GM21423 (cell line): Measurements from ENCODE around the gene AZI2.
A peak's percentile ranks its signal among the peaks of the same experiment; 100 is the strongest.

Experiments
- ATAC-seq: cut with Tn5 transposase; IDR thresholded peaks from one replicate; pipeline ENCODE4 v1.9.1; 2021; ENCODE audit warnings: mild to moderate bottlenecking, moderate library complexity; ENCODE audit not compliant: unreplicated experiment

The AZI2 gene

GRCh38 chr3:28348629-28349468 lies at the start of gene AZI2, which contains the start of gene ZCWPW2:
Gene AZI2, minus strand, starts transcription at chr3:28348824. Its CDS starts 8,207 bp downstream, at chr3:28340617.
Gene ZCWPW2, plus strand, starts transcription at chr3:28348721. Its CDS starts 64,348 bp downstream, at chr3:28413069.
- peak; percentile 92 for ATAC-seq

DNA sequence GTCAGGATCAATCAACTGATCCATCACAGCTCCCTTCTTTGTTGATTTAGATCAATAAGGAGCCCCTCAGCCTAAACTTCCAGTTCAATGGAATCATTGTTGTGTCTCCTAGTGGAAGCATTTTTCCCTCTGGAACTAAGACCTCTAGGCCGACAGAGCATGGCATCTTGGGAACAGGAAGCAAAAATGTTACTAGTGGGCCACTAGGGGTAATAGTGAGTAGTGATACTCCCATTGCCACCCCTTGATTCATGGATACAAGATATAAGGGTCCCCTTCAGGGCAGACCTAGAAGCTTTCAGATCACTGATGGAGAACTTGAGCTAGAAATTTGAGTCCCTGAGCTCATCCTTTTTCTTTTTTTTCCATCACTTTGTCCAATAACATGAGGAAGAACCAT lies 40.4 kb upstream of the AZI2 start:
- ATAC-seq: no peak

DNA sequence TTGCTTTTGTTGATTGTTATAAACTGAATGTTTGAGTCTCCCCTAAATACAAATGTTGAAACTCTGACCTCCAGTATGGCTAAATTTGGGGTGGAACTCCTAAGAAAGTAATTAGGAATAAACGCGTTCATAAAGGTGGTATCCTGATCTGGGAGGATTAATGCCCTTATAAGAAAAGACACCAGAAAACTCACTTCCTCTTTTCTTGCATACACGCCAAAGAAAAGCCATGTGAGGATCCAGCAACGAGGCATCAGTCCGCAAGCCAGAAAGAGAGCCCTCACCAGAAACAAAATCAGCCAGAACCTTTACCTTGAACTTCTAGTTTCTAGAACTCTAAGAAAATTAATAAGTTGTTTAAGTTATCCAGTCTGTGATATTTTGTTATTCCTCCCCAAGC lies 37.4 kb upstream of the AZI2 start:
- no peak for ATAC-seq

DNA sequence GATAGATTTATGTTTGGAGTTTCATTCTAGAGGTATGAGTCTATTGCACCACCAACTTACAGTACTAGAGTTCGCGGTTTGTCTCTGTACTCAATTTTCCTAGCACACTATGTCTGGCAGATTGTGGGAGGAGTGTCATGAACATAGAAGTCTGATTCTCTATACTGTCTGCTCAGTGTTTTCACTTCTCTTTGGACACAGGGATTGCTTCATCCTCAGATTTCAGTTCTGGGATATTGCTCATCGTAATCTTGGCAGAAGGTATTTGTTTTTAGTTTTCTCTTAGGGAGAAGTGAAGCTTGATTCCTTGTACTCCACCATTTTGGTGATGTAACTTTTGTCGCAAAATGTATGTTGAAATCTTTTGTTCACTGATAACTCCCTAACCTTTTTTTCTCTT lies 27.8 kb upstream of the AZI2 start:
- ATAC-seq: no peak

GRCh38 chr3:28349469-28350000 lies 911 bp upstream of the AZI2 start:
- no peak for ATAC-seq

GRCh38 chr3:28348265-28348628 lies 377 bp downstream of the AZI2 start:
- no peak for ATAC-seq

DNA sequence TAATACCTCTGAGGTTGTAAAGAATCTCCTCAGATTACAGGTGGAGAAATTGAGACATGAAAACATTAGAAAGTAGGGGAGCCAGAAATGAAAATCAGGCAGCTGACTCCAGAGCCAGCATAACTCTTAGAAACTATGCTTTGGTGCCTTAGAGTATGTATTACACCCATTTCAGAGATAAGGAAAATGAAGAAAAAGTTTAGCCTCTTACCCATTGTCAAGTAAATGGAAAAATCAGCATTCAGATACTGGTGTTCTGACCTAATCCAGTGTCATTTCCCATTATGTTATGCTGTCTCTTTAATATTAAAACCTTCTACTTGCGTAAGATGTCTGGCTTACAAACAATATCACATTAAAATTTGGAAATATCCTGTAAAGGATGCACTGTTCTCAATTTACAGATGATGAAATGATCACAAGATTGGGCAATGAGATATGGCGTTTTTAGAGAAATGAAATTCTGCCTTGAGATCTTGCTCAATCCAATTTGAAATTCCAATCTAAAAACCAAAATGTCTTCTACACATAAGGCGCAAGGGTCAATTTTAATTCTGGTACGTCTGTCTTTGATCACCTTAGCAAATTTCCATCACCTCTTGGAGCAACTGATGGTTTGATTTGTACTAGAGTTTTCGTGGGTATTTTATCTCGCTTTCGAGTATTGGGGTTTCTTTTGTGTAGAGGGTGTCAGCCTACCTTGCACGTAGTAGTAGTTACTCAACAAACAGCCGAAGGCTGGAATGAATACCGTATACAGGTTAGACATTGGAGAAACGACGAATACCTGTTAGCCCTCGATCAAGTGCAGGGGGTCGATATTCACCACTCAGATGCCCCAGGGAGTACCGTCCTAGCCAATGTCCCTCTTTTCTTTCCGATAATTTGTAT lies 1.0 kb downstream of the AZI2 start:
- no peak for ATAC-seq

DNA sequence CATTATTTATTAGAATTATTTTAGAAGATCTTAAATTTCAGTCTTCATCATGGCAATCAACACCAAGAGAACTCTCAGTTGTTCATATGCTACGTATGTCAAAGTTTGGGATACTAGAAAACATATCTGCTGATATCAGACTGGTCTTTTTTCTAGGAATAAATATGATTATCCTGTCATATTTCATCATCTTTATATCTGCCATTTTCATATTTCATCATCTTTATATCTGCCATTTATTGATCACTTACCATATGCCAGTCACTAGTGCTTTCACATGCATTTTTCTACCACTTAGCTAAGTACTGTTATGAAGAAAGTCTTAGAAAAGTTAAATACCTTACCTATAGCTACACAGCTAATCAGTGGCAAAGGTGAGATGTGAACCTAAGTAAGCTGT lies 2.9 kb downstream of the AZI2 start:
- no peak for ATAC-seq

DNA sequence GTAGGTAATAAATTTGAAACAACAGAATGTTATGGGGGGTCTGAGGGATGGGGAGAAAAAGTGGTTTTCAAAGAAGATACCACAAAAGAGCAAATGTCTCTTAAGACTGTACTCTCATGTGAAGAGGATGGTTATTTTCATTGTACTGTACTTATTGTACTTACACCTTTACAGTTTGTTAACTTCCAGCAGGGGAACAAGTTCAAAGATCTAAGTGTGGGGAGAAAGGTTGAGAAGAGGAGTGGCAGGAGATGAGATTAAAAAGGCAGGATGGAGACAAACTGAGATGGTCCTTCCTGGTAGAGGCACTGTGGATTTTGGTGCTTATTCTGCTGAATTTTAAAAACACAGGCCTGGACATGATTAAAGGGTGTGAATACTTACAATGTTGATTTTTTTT lies 5.5 kb downstream of the AZI2 start:
- ATAC-seq: no peak

DNA sequence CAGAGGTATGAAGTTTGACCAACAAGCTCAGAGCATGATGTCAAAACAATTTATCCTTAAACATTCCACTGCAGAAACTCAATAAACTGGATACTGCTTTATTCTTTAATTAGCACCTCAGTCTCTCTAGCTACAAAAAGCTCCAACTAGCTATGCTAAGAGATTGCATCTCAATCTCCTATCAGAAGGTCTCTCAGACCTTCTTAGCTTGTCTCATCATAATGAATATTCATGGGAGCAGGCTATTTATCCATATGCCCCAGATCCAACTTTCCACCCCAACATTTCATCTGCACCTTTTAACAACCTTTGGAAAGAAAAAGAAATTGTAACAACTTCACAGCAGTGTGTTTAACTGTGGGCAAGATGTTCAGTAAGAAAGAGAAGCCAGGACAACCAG lies 11.4 kb downstream of the AZI2 start:
- ATAC-seq: no peak

- no peak for ATAC-seq
These were observed 13.4 kb downstream of the AZI2 start for GRCh38 chr3:28335246-28335645.

DNA sequence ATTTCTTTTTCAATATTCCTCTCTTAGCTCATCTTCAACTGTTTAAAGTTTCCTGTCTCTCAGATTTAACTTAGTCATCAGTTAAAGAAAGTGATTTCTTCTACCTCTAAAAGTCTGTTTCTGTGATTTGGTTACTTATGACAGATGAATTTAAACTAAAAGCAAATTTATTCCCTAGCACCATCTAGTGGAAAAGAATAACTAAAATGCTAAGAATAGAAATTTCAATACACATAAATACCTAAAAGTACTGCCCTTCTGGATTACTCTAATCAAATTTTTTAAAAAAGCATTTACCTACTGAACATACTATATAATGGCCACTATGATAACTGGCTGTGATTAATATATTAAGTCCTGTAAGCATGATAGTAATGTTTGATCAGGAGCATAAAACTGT lies 14.1 kb downstream of the AZI2 start:
- no peak for ATAC-seq

GRCh38 chr3:28328188-28329151 lies 20.2 kb downstream of the AZI2 start:
- ATAC-seq: no peak

DNA sequence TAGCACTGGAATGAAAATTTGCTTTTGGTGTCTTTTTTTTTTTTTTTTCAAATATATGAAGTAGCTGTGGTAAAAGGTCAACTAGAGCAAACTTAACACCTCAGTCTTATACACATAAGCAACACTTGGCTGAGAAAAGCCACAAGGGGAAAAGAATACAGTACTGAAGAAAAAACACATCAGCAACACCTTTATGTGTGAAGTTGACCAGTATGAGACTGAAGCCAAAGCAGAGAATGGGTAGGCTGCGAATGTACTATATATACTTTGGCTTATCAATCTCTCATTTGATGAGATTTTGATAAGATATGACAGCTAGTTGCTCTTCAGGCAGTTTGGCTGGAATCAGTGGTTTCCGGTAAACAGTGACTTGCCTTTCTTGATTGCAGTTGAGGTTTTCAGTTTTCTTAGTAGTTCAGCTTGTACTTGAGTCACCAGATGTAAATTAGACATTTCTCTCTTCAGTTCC lies 22.1 kb downstream of the AZI2 start:
- peak; percentile 77 for ATAC-seq

- ATAC-seq: no peak
These were observed 26.2 kb downstream of the AZI2 start for GRCh38 chr3:28322464-28322863.

DNA sequence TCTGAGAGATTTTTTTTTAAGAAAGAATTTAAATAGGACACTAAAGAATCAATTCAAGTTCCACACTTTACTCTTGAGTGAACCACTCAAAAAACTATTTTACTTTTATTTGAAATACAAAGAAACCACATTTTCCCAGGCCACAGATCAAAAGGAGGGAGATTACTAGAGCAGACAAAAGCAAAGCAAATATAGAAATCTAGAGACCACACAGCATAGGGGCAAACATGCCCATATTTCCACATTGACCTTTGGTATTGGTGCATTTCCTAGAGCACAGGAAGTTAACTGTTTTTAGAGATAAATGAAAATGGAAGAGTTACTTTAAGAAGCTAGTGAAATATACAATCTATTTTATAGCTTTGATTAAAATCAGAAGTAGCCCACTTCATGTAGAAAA lies 27.6 kb downstream of the AZI2 start:
- no peak for ATAC-seq

- ATAC-seq: peak; percentile 79
These were observed 31.1 kb downstream of the AZI2 start for GRCh38 chr3:28317438-28318022.

DNA sequence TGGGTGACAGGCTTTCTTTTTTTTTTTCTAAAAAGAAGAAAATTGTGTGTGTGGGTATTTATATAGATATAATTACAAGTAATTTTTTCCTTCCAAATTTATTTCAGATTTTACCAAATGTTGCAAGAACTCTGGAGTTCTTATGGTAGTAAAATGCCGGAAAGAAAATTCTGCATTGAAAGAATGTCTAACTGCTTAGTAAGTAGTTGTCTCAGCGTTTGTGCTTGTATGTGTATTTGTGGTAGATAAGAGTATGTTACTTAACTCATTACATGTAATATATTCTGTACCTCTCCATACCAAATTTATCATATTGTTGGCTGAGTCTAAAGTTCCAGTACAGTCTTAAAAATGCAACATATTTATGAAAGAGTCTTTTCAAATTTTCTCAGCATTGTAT lies 32.4 kb downstream of the AZI2 start:
- ATAC-seq: no peak

GRCh38 chr3:28315711-28316110 lies 32.9 kb downstream of the AZI2 start:
- ATAC-seq: no peak

GRCh38 chr3:28308196-28308595 lies 40.4 kb downstream of the AZI2 start:
- ATAC-seq: no peak
